Cardiac fibroblast (primary cell): ENCODE data around the gene CPLX4.

Experiments
- DNase-seq, 2 donors: peaks; one replicate each; pipeline versions ENCODE4 v3.0.0 to v3.0.0-alpha.2; 2010; ENCODE audit warnings: low read depth in 2 of 2
- H3K4me3 ChIP-seq, 2 donors: replicated peaks in 1 of 2; 1 replicate in 1 of 2; 2 replicates in 1 of 2; pipeline ENCODE4 v1.5.1; 2011; ENCODE audit warnings: low read depth in 2 of 2, low read length in 2 of 2, mild to moderate bottlenecking in 2 of 2, moderate library complexity in 1 of 2
- TF ChIP-seq, protein P1 (sequence below): IDR thresholded peaks from one replicate; pipeline ENCODE4 v1.5.1; 2011; ENCODE audit warnings: low read depth, mild to moderate bottlenecking, low read length, inconsistent platforms

Gene CPLX4

DNA sequence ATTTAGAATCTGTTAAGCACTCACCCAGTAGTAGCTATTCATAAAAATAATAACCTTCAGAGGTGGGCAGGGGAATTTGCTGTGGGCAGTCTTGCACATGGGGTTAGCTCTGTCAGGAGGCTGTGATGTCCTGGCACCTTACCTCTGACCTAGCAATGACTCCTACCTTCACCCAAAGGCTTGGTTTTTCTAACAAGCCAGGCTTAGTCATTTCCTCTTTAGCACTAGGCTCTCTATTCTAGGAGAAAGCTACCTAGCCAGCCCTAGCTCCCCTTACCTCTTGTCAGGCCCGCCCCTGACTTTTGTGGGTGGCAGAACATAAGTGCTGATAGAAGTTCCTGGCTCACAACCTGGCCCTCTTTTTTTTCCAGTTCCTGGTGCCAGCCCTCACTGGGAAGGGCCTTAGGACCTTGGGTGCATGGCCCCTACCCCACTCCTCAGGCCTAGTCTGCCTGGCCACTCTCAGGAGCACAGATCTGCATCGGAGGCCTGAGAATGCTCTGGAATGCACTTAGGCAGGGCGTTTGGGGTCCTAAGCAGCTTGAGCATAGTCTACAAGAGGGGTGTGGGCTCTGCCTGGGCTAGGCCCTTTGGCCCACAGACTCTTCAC is 17.7 kb downstream of the CPLX4 start:
- no peak overlapping the region for H3K4me3 ChIP-seq
- no peak for DNase-seq
- TF ChIP-seq, protein P1, sequence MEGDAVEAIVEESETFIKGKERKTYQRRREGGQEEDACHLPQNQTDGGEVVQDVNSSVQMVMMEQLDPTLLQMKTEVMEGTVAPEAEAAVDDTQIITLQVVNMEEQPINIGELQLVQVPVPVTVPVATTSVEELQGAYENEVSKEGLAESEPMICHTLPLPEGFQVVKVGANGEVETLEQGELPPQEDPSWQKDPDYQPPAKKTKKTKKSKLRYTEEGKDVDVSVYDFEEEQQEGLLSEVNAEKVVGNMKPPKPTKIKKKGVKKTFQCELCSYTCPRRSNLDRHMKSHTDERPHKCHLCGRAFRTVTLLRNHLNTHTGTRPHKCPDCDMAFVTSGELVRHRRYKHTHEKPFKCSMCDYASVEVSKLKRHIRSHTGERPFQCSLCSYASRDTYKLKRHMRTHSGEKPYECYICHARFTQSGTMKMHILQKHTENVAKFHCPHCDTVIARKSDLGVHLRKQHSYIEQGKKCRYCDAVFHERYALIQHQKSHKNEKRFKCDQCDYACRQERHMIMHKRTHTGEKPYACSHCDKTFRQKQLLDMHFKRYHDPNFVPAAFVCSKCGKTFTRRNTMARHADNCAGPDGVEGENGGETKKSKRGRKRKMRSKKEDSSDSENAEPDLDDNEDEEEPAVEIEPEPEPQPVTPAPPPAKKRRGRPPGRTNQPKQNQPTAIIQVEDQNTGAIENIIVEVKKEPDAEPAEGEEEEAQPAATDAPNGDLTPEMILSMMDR, result no peak

DNA sequence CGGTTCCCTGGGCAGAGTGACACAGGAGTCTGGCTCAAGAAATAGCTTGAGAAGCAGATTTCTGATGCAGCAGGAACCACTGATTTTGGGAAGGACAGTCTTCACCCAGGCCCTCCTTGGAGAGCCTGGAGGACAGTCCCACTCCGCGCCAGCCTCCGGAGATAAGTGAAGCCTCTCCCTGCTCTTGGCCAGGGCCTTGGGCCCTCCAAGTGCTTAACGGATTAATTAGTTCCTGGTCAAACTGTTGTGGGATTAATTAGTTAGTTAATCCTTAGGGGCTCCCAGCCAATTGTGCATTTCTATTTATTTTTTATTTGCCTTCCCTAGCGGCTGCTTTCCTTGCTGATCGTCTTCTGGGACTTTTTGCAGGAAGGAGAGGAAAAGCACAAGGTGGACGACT is 19.6 kb downstream of the CPLX4 start:
- TF ChIP-seq, protein P1, result no peak
- DNase-seq, result no peak
- H3K4me3 ChIP-seq, result no peak overlapping the region

DNA sequence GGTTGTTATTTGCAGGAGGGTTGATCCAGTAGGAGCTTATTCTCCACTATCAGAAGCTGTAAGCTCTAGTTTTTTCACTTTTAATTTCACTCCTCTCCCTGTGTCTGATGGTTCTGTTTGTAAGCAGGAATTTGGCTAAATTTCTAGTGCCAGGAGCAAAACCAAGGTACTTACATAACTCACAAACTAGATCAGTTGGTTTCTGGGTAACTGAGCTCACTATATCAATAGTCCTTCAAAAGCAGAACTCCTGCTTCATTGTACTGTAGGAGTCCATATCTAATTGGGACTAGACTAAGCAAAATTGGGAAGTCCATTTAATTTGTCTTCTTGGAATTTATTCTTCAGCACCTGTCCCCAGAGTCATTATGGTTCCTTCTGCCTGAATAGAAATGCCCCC is 25.1 kb downstream of the CPLX4 start:
- TF ChIP-seq, protein P1, result no peak
- DNase-seq, result no peak
- no peak overlapping the region for H3K4me3 ChIP-seq

DNA sequence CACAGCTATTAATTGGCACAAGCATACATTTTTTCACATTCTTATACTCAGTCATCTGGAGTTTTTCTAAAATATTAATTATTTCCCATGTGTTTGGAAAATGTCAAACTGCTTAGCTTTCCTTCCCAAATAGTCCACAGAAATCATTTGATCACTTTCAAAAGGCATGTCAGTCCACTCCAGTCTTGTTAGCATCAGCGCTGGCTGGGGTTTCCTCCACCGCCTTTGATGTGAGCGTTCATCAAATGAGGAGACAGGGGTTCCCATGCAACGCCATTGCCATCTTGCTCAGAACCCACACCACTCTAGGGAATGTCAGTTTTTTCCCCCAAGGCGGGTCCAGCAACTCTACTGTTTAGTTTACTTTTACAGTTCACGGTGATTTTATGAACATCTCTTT is 32.1 kb downstream of the CPLX4 start:
- H3K4me3 ChIP-seq, result no peak overlapping the region

DNA sequence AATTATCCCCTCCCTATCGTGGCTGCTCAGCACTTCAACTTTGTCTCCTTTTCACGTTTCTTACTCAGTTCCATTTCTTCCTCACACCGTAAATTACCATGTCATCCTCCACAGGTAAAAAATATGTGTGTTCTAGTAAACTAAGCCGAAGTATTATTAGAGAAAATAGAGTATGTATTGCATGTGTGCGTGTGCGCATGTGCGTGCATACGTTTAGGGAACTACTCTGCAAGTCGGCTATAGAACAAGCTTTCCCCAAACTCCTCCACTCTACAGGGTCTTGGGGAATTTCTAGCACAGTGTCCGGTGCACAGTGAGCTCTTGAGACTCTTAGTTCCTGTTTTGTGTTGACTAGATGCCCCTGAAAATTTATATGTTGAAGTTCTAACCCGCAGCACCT is 36.1 kb downstream of the CPLX4 start:
- TF ChIP-seq, protein P1, result no peak
- H3K4me3 ChIP-seq, result no peak overlapping the region
- no peak for DNase-seq

More for the DNA sequence above, 32.1 kb downstream of the CPLX4 start:
- TF ChIP-seq, protein P1, result no peak
- DNase-seq, result no peak

DNA sequence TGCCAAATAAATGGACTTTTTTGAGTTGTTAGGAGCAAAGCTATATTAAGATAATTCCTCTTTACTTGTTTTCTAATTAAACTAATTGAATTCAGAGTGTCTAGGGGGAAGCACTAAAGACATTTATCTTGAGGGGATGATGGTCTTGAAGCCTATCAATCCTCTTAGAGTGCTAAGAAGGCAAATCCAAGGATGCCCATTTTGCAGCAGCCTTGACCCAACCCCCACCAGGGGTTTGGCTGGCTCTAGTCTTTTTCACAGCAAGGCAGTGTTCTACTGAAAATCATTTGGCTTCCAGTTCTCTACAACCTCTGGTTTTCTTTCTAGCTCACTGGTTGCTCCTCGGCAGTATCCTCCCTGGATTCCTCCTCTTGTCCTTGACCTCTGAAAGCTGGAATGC is 38.7 kb downstream of the CPLX4 start:
- DNase-seq, result no peak
- no peak overlapping the region for H3K4me3 ChIP-seq
- TF ChIP-seq, protein P1, result no peak

DNA sequence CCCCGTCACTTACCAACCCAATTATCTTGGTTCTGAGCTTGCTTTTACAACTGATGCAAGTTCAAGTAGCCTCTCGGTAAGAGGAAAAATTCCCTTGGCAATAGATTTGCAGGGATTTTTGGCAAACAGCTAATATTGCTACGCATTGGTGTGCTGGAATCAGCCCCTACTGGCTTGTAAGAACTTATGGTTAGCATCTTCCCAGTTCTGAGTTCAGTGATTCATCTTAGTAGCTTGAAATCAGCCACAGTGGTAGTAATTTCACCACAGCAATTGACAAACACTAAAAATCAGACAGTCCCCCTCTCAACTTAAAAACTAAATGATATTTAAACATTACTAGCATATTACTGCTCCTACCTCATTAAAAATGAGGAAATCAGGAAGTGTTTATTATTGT is 39.3 kb downstream of the CPLX4 start:
- TF ChIP-seq, protein P1, result no peak
- no peak overlapping the region for H3K4me3 ChIP-seq
- no peak for DNase-seq
